ES-I3 (cell line): ENCODE measurements around the gene HTD2.
"Not testable (repeated sequence)": the region's sequence is repeated elsewhere in the genome, so short reads cannot be mapped to it uniquely, and the experiment has no call there.

Source experiments
- H3K36me3 ChIP-seq: 2 replicates; pipeline ENCODE4 v1.6.1; 2013; ENCODE audit warnings: mild to moderate bottlenecking, low read length, control low read depth, moderate library complexity; ENCODE audit not compliant: insufficient read depth
- H3K4me1 ChIP-seq: 2 replicates; pipeline ENCODE4 v1.6.1; 2013; ENCODE audit warnings: mild to moderate bottlenecking, control low read depth, low read length; ENCODE audit not compliant: insufficient read depth
- H3K9ac ChIP-seq: 2 replicates; pipeline ENCODE4 v1.6.1; 2013; ENCODE audit warnings: low read depth, mild to moderate bottlenecking, low read length, moderate library complexity
- H3K9me3 ChIP-seq: 2 replicates; pipeline ENCODE4 v1.6.1; 2013; ENCODE audit warnings: mild to moderate bottlenecking, low read length, moderate library complexity; ENCODE audit not compliant: control insufficient read depth, insufficient read depth

Gene HTD2

DNA sequence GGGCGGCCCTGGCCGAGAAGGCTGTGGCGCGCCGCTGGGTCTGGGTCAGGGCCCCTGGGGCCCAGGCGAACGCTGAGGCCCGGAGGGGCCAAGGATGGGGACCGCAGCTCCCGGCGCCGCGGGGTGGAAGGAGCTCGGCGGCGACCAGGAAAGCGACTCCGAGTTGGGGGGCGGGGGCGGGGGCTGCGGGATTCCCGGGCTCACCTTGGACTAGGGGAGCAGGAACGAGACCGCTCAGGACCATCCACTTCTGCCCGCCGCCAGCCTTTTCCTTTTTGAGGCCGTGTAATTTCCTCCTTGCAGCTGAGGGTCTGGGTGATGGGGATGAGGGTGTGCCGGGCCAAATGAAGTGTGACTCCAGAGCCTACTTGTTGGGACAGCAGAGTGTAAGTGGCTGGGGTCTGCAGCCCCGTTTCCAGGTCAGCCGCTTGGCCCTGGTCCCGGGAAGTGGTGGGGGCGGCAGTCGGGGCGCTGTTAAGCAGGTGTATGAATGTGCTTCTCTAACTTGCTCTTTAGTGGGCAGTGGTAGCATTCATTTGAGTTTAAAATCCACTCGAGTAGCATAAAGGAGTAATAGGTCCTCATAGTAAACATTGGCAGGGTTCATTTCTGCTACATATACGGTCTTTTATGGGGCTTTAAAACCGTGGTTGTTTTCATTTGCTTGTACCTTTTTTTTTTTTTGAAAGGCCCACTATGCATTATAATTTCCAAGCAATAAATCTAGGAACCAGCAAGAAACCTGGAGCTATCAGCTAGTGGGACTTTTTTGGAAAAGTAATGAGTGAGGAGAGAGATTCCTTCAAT, 27.1 kb downstream of the HTD2 start:
- peaks cover 8% of the 10 kb centered on the region for H3K4me1 ChIP-seq
- no peaks in the 10 kb centered on the region for H3K36me3 ChIP-seq
- peak overlapping the region; percentile 71; the same call in 1 of the 2 replicates for H3K9ac ChIP-seq
- H3K9me3 ChIP-seq: no peaks in the 10 kb centered on the region

DNA sequence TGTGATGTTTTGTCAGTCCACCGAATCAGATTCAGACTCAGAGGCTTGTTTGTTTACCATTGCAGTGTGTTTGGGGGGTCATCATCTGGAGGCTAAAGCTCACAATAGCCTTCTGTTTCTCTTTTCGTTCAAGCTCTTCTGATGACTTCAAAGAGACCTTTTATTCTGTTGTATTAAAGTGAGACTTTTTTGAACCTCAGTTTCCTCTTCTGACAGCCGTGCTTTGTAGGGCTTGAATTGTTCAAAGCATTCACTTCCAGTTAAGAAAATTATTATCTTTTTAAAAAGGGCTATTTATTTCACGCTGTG, 27.6 kb downstream of the HTD2 start:
- H3K4me1 ChIP-seq: peaks cover 8% of the 10 kb centered on the region
- H3K36me3 ChIP-seq: no peaks in the 10 kb centered on the region
- H3K9ac ChIP-seq: peak overlapping the region; percentile 71; the same call in 1 of the 2 replicates
- H3K9me3 ChIP-seq: no peaks in the 10 kb centered on the region

DNA sequence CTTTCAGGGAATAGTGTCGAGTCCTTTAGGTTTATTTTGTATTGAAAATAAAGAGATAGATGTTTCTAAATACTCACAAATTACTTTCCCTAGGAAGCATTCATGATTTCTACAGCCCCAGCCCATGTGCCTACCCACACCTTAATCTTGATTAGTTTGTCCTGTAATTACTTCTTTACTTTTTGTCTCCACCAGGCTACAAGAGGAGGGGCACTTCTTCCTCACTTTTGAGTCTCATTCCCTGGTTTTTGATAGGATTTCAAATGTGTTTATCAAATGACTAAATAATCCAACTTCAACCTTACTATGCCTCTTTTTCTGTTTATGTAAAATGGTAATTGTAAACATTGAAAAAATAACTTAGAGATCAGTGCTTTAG, 28.2 kb downstream of the HTD2 start:
- Histone ChIP-seq H3K9me3 (no peaks in the 10 kb centered on the region), H3K36me3 (no peaks in the 10 kb centered on the region), H3K4me1 (peaks cover 8% of the 10 kb centered on the region), H3K9ac (no peak overlapping the region)

DNA sequence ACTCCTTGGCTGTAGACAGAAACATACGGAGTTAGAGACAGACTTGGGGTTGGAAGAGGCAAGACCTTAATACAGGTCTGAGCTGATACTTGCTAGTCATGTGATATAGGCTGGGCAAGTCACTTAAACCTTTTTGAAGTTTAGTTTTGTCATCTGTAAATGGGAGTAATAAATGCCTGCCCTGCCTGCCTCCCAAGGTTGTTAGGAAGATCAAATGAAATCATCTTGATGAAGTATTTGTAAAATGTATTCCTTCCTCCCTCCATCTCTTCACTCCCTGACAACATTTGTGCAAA, 29.3 kb downstream of the HTD2 start:
- Histone ChIP-seq H3K9me3 (no peaks in the 10 kb centered on the region), H3K9ac (no peak overlapping the region), H3K36me3 (no peaks in the 10 kb centered on the region), H3K4me1 (peaks cover 8% of the 10 kb centered on the region)

DNA sequence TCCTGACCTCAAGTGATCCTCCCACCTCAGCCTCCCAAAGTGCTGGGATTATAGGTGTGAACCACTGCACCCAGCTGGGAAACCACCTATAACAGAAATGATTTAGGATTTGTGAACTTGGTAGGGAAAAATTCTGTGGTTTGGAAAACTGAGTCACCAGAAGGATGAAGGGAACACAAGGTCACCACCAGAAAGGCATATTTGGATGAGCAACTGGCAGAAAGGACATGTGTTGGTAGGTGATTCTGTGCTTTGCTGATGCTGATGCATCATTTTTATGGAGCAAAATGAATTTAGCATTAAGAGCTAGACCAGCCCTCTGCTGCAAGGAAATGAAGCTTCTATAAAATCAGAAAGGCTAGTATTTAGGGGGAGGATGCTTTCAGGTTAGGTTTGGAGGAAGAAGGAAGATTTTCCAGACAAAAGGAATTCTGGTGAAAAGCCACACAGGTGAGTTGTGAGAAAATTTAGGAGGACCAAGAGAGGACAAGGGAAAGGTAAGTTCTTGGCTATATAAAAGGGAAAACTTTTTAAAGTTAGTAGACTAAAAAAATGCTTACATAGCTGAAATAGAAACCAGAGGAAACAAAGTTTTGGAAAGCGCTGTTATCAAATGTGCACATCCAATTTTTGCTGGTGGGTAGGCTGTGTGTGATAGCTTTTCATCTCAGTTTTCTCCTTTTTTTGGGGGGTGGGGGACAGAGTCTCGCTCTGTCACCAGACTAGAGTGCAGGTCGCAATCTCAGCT, 30.0 kb downstream of the HTD2 start:
- Histone ChIP-seq H3K36me3 (no peaks in the 10 kb centered on the region), H3K9ac (no peak overlapping the region), H3K4me1 (peaks cover 8% of the 10 kb centered on the region), H3K9me3 (no peaks in the 10 kb centered on the region)

DNA sequence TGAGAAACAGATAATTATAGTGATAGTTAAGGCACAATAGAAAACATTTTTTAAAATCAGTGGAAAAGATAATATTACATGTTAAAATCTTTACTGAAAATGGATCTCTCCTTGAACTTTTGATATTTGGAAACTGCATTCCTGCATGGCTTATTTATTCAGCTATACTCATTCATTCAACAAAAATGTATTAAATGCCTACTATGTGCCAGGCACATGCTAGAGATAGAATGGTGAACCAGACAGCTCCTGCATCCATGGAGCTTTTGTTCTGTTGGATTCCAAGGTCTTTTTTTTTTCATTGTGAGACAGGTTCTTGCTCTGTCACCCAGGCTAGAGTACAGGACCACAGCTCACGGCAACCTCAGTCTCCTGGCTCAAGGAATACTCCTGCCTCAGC, 30.9 kb downstream of the HTD2 start:
- no peaks in the 10 kb centered on the region for H3K36me3 ChIP-seq
- no peak overlapping the region for H3K9ac ChIP-seq
- peaks cover 8% of the 10 kb centered on the region for H3K4me1 ChIP-seq

DNA sequence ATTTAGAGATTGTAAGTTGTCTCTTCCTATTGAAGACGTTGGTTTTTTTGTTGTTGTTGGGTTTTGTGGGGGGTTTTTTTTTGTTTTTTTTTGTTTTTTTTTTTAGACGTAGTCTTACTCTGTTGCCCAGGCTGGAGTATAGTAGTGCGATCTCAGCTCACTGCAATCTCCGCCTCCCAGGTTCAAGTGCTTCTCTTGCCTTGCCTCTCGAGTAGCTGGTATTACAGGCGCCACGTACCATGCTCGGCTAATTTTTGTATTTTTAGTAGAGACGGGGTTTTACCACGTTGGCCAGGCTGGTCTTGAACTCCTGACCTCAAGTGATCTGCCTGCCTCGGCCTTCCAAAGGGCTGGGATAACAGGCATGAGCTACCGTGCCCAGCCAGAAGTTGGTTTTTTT, 32.8 kb downstream of the HTD2 start:
- not testable (repeated sequence) for H3K4me1 ChIP-seq

More for the DNA sequence above, 30.9 kb downstream of the HTD2 start:
- H3K9me3 ChIP-seq: no peaks in the 10 kb centered on the region

DNA sequence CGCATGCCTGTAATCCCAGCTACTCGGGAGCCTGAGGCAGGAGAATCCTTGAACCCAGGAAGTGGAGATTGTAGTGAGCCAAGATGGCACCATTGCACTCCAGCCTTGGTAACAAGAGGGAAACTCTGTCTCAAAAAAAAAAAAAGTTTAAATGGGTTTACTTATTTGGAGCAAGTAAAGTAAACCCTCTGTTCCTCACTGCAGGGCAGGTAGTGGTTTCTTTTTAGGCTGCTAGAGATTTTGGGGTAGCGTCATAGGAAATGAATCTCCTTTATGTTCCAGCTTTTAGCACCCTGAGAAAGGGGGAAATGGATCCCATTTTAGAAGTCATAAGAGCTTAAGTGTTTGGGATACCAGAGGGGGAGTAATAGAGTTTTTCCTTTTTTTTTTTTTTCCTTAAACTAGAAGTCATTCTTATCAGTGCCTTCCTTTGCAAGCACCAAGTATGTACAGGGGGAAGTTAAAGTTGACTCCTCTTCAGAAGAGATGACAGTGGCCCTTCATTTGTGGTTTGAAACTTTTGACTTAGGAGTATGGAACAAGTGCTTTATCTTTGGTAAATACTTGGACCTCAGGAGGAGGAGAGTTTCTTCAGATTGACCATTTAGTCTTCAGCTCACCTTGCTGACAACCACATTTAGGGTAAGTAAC, 34.4 kb downstream of the HTD2 start:
- H3K9me3 ChIP-seq: no peaks in the 10 kb centered on the region
- H3K9ac ChIP-seq: no peak overlapping the region
- H3K36me3 ChIP-seq: no peaks in the 10 kb centered on the region
- no peaks in the 10 kb centered on the region for H3K4me1 ChIP-seq

More for the DNA sequence above, 32.8 kb downstream of the HTD2 start:
- not testable (repeated sequence) for H3K36me3 ChIP-seq, H3K9me3 ChIP-seq, H3K9ac ChIP-seq

DNA sequence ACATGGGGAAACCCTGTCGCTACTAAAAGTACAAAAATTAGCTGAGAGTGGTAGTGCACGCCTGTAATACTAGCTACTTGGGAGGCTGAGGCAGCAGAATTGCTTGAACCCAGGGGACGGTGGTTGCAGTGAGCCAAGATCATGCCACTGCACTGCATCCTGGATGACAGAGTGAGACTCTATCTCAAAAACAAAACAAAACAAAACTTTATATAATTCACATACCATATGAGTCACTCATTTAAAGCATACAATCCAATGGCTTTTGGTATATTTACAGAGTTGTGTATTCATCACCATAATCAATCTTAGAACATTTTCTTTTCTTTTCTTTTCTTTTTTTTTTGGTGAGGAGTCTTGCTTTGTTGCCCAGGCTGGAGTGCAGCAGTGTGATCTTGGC, 35.1 kb downstream of the HTD2 start:
- no peak overlapping the region for H3K9ac ChIP-seq
- no peaks in the 10 kb centered on the region for H3K36me3 ChIP-seq
- no peaks in the 10 kb centered on the region for H3K9me3 ChIP-seq
- H3K4me1 ChIP-seq: no peaks in the 10 kb centered on the region

DNA sequence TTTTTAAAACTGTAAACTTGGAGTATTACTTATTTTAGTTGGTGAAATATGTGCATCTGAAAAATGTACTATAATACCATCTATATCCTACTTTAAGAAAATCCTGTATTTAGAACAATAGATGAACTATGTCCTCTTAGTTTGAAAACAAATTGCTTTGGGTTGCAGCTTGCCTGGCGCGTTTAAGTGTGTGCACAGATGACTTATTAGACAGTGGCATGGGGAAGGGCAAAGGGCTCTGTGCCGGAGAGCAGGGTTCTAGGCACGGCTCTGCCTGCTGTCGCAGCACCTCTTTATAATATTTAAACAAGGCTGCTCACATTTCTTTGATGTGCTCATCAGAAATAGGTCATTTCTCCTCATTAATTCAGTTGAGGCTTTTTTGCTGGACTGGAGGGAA, 36.4 kb downstream of the HTD2 start:
- Histone ChIP-seq H3K9ac (no peak overlapping the region), H3K36me3 (no peaks in the 10 kb centered on the region), H3K4me1 (no peaks in the 10 kb centered on the region), H3K9me3 (no peaks in the 10 kb centered on the region)

DNA sequence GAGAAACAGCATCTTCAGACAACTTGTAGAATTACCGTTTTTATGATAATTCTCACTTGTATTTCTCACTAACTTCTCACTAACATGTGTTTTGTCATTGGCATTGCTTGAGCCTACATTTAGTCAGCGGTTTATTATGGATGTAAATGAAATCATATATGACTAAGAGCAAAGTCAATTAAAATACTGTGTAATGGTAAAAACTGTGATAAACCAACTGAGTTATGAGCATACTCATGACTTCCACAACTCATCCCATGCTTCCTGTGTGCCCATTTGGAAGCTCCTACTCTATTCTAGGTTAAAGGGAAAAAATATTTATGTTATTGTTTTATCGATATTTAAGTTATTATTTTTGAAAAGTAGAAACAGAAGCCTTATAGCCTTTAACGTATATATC, 39.1 kb downstream of the HTD2 start:
- Histone ChIP-seq H3K36me3 (no peaks in the 10 kb centered on the region), H3K9me3 (no peaks in the 10 kb centered on the region), H3K9ac (no peak overlapping the region), H3K4me1 (no peaks in the 10 kb centered on the region)

DNA sequence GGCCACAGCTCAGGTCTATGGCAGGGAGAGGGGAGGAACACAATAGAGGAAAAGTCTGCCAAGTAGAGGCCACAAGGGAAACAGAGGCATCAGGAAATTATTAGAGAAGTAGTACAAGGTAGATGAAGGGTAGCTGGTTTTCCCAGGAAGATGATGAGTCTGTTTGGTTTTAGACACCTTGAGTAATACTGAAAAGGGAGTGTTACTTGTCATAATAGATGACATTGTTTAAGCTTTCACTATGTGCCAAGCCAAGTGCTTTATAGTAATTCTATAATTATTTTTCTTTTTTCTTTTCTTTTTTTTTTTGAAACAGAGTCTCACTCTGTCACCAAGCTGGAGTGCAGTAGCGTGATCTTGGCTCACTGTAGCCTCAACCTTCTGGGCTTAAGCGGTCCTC, 40.0 kb downstream of the HTD2 start:
- H3K9ac ChIP-seq: no peak overlapping the region
- H3K9me3 ChIP-seq: no peaks in the 10 kb centered on the region
- H3K4me1 ChIP-seq: no peaks in the 10 kb centered on the region
- no peaks in the 10 kb centered on the region for H3K36me3 ChIP-seq

DNA sequence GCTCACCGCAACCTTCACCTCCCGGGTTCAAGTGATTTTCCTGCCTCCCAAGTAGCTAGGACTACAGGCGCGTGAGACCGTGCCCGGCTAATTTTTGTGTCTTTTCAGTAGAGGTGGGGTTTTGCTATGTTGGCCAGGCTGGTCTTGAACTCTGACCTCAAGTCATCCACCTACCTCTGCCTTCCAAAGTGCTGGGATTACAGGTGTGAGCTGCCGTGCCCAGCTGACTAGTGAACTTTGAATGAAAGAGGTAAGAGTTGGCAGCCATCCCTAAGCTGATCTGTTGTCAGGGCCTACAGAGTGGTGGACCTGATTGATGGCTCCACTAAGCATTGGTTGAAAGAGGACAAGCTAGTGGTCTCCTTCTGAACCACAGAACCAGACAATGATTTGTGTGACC, 41.7 kb downstream of the HTD2 start:
- H3K9me3 ChIP-seq: no peaks in the 10 kb centered on the region
- H3K4me1 ChIP-seq: peaks cover 8% of the 10 kb centered on the region; the same call in 1 of the 2 replicates
- no peak overlapping the region for H3K9ac ChIP-seq
- H3K36me3 ChIP-seq: no peaks in the 10 kb centered on the region

DNA sequence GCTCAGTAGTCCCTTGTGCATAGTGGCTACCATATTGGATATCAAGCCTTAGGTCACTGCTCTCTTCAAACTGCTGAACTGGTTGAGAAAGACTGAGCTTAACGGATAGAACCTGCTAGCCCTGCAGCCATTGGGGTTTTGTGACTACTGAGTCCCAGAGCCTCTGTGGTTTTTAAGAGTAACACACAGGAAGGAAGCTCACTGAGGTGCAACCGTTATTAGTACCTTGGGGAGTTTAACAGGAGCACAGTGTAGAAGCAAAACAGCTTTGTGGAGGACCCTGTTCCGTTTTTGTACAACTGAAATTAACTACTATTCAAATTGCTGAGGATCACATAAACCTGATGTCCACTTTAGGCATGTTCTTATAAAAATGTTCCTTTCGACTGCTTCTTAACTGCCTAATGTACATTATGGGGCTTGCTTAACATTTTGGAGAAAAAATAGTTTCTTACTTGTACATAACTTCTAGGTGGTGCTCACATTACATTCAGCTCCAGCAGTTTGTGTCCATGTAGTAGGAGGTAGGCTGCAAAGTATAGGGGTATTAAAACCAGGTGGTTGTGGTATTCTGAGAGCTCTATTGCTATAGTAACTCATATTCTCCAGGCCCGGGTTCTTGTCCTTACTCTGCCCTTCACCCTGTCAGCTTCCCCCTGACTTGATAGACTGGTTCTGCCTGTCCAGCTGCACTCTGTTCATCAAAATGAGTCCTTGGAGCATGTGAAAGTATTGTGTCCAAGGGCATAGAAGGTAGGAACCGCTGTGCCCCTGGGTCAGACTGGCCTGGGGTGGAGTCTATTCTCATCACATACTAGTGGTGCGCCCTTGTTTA, 43.7 kb downstream of the HTD2 start:
- no peaks in the 10 kb centered on the region for H3K36me3 ChIP-seq
- H3K4me1 ChIP-seq: peaks cover 8% of the 10 kb centered on the region; the same call in 1 of the 2 replicates
- H3K9me3 ChIP-seq: no peaks in the 10 kb centered on the region
- H3K9ac ChIP-seq: no peak overlapping the region
